GM19023 (cell line): ENCODE measurements around the gene MPST.
A peak's percentile ranks its signal among the peaks of the same experiment; 100 is the strongest.

Experiments used
- ATAC-seq: cut with Tn5 transposase; IDR thresholded peaks from one replicate; pipeline ENCODE4 v1.9.1; 2021; ENCODE audit warnings: mild to moderate bottlenecking, moderate library complexity; ENCODE audit not compliant: unreplicated experiment

MPST gene

DNA sequence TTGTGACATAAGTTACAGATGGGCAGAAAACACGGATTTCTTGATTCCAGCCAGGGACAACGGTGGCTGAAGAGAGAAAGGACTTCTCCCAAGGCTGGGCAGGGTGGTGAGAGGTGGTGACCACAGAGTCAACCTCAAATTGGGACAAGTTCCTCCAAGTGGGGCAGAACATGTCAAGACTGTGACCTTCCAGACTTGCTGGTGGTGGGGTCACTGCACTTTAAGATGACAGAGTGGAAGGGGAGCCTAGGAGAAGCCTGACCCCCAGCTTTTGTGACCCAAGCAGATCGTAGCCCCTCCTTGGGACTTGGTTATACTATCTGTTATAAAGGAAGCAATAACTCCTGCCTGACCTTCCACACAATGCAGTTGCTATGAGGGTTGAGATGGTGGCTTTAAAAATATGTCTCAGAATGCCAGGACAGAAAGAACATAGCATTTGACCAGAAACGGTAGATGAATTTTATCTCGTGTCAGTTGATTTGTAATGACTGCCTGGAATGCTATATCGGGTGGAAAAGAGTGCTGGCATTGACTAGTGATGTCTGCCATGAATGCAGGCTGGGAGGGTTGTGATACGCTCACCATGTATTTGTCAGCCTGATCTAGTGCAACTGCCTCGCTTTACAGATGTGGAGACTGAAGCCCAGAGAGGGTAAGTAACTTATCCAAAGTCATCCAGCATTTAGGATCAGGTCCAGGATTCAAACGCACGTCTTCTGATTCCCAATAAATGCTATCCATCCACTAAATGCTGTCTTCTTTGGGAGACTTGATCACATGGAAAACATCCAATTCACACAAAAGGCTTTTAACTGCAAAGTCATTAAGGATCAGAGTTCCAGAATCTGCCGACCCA lies 18.6 kb upstream of the MPST start:
- ATAC-seq, result no peak

DNA sequence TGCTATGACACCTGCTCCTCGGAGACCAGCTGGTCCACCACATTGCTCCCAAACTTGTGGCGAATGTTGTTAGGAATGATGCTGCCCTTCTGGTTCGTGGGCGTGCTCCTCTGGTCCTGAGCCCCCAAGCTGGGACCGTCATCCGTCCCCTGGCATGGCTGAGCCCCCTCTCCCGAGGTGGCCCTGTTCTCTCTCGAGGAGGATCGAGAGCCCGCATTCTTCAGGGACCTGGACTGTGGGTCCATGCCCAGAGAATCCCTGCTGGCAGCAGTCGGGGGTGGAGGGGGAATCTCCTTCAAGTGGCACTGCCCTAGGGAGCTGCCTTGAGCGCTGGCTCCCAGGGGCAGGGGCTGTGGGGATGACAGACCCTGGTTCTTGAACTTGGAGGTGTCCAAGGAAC lies 17.7 kb upstream of the MPST start:
- ATAC-seq, result no peak

DNA sequence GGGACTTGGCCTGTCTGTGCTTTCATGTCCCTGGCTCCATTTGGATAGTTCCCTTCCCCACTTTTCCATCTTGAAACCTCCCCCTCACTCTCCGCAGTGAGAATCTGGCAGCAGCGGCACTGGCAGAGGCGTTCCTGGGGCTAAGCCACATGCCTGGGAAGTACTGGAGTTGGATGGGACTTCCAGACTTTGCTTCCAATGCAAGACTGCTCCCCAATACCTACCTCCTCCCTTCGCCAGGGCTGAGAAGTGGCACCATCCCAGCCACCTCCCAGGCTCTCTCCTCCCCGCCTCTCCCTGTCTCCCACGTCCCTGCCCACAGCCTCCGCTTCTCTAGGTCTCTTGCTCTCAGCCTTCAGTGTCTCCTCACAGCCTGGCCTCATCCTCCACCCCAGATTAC lies 16.9 kb upstream of the MPST start:
- ATAC-seq, result no peak

DNA sequence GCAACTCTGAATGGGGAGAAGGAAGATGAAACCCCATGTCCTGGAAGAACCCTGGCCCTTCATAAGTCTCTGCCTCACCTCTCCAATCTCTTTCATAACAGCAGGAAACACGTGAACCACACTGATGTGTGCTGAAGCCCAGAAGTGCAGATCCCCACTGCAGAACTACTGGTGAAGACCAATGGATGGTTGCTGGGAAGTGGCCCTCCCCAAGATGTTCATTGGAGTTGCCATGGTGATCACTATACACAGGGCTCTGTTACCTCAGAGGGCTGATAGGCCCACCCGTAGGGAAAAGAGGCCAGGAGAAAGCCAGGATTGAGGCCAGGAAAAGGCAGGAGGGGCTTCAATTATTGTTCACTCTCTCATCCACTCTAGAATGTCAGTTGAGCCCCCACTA lies 11.9 kb upstream of the MPST start:
- ATAC-seq, result no peak

DNA sequence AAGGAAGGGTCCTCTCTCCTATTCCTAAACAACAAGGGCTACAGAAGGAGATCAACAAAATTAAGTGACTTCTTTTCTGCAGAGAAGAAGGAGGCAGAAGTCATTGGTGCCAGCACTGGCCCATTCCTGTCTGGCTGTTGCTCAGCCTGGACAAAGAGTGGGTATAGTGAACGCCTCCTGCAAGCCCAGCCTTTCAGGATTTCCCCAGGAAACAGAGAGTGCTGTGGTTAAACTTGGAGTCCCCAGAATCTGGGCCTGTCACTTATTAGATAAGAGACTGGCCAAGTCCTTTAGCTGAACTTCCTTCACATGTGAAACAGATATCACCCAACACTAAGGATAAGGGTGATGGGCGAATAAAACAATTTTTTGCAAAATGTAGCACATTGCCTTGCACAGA lies 11.2 kb upstream of the MPST start:
- ATAC-seq, result no peak

DNA sequence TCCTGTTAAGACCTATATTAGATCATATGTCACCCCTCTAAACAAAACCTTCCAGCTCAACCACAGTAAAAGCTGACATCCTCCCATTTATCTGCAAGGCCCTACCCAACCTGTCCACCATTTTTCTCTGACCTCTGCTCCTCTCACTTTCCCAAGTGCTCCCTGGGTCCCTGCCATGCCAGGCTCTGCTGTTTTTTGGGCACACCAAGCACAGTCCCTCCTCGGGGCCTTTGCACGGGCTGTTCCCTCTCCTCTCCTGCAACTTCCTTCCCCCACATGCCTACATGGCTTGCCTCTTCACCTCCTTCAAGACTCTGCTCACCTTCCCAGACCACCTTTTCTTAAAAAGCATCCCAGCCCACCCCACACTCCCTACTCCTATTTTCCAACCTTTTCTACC lies 10.1 kb upstream of the MPST start:
- ATAC-seq, result no peak

DNA sequence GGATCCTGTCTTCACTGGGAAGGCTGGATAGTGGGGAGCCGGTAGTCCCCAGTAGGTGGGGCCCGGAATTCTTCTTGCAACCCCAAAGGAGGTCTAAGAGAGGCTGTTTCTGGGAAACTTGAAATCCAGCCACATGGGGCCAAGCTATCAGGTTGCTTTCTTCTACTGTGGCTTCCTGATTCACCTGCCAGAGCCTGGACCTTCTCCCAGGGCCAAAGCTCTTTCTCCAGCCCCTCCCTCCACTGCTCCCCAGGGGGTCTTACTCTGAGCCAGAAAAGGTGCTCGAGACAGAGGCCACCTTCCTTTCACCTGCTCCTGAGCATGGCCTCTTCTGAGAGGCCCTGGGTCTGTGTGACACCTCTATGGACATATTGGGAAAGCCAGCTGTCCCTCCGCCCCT lies 9.4 kb upstream of the MPST start:
- no peak for ATAC-seq

DNA sequence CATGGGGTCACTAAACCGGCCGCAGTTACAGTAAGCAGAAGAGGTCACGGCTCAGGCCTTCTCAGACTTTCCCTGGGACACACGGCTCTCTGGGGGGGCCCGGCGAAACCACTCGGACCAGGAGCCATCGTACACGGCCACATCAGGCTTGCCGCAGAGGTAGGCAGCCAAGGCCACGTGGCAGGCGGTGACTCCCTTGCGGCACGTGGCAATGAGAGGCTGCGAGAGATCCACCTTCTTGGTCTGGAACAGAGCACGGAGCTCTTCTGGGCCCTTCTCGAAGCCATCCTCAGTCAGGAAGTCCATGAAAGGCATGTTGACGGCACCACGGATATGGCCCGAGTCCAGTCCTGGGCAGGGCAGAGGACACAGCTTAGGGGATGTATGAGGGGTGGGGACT lies 8.6 kb upstream of the MPST start:
- no peak for ATAC-seq

DNA sequence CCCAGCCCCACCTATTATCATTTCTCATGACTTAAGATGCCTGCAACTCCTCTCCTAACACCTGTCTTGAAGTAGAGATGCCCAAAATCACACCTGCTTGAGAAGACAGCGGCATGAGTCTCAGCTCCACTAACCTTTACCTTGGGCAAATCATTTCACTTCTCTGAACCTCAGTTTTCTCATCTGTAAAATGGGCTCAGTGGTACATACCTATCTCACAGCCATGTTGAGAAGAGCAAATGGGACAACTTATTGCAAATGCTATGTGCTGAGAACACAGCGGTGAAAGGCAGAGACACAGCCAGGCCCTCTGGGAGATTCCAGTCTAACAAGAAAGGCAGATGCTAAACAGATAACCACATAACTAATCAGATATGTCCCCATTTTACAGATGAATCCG lies 8.1 kb upstream of the MPST start:
- no peak for ATAC-seq

DNA sequence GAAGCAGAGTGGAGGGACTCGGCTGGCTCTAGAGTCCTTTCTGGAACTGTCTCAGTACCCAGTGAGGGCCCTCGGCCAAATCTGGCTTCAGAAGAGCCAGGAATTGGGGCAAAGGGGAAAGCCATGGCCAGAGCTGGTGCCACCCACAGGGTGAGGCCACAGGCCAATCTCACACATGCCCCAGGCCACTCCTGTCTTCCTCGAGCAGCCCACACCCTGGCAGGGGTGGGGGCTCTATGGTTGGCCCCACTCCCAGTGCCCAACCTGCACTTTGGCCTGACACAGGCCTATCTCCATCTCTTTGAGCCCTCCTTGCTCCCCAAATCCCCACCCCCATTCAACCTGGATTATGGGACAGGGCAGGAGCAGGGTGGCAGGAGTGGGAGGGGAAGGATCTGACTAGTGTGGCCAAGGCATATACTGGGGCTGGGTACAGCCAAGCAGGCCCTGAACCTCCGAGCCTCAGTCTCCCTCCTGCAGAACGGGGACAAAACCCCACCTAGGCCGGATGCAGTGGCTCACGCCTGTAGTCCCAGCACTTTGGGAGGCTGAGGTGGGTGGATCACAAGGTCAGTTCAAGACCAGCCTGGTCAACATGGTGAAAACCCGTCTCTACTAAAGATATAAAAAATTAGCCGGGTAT lies 7.2 kb upstream of the MPST start:
- ATAC-seq, result no peak

DNA sequence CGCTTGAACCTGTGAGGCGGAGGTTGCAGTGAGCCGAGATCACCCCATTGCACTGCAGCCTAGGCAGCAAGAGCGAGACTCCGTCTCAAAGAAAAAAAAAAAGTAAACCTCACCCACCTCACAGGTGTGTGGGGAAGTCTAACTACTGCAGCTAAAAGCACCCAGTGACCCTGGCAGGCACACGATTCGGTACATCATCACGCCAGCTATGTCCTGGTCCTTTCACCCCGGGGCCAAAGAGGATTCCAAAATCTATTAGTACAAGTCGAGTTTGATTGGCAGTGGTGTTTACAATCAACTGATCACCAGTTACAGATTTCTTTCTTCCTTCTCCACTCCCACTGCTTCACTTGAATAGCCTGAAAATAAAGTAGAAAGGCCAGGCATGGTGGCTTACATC lies 6.6 kb upstream of the MPST start:
- ATAC-seq, result no peak

DNA sequence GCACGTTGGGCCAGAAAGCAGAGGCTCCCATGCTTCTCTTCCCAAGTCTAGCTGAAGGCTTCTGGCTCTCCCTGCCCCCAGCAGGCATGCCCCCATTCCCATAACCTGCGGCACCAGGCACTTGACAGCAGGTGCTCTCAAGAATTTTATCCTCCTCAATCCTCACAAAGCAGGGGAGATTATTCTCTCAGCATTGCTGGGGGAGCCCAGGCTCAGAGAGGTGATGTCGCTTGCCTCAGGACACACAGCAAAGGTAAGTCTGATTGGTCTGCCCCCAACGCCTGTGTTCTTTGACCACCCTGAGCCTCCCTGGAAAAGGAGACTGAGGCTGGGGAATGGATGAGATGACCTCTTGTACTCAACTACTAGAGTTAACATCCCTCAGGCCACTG lies 5.1 kb upstream of the MPST start:
- no peak for ATAC-seq

DNA sequence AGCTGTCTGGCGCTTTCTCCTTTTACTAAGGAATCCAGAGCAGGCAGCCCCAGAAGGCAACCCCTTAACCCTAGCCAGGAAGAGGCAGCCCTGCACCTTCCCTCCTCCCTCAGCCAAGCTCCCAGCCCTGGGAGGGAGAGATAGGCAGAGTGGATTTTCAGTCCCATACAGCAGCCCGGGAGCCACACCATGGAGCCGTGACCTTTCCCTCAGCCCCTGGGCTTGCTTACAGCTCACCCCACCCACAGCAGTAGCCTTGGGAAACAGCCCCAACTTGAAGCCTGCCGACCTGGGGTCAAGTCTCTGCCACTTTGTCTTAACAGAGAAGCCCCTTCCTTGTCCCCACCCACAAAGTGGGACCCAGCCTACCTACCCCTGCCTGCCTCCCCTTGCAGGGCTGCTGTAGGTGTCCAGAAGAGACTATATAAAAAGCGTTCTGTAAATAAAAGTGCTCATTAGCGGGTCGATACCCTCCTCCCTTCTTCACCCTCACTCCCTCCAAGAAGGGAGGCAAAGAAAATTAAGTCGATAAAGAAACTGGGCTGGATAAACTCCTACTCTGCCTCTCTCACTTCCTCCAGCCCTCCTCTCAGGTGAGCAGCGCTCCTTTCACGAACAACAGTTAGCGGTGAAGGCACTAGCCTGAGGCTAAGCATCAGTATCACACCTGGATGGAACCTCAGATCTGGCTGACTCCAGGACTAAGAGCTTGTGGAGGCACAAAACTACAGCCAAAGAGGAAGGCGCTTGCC lies 4.5 kb upstream of the MPST start:
- ATAC-seq, result no peak

DNA sequence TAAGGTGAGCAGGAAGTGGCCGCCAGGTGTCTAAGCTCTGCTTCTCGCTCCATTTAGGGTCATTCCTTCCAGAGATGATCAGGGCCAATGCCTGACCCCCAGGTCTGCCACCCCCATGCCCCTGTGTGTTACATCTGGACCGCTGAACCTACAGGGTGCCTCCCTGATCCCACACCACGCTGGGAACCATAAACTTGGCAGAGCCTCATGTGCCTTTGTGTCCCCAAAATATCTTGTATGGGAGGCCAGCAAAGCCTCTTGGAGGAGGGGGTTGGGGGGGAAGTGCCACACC lies 4.0 kb upstream of the MPST start:
- no peak for ATAC-seq

DNA sequence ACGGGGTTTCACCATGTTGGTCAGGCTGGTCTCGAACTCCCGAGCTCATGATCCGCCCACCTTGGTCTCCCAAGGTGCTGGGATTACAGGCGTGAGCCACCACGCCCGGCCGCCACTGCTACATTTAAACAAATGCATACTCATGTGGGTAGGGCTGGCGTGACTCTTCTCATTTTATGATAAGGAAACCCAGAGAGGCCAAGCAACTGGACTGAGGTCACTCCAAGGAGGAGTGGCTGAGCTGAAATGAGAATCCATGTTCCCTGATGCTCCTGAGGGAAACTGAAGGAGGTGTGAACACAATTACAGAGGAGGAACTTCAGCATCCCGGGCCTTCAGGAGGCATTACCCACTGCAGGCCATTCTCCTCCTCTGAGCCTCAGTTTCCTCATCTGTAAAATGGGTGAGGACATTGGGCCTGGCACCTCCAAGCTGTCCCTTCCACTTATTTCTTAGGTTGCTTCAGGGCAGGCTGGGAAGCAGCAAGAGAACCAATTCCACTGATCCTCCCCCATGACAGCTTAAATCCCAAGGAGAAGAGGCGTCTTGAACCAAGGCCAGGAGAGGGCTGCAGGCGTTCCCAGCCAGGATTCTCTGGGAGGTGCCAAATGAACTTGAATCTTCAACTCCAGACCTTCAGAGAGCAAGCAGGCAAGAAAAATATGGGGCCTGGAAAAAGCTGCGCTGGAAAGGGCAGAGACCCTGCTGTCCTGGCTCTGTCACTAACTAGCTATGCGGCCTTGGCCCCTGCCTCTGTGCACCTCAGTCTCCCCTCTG lies 3.2 kb upstream of the MPST start:
- ATAC-seq, result no peak

DNA sequence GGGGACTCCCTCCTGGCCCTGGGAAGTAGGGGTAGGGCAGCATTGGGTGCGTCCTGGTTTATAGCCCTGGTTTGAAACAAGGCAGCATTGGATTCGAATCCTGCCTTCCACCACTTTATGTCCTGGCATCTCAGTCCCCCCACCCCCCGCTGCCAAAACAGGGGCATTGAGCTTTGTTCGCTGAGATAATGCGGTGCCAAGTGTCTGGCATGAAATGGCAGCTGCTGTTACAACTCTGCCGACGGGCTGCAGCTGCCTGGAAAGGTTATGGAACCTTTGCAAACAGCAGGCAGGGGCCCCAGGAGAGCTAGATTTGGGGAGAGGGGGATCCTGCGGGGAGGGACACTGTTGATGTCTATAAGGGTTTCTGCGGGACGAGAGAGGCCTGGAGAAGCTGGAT lies 2.2 kb upstream of the MPST start:
- no peak for ATAC-seq

DNA sequence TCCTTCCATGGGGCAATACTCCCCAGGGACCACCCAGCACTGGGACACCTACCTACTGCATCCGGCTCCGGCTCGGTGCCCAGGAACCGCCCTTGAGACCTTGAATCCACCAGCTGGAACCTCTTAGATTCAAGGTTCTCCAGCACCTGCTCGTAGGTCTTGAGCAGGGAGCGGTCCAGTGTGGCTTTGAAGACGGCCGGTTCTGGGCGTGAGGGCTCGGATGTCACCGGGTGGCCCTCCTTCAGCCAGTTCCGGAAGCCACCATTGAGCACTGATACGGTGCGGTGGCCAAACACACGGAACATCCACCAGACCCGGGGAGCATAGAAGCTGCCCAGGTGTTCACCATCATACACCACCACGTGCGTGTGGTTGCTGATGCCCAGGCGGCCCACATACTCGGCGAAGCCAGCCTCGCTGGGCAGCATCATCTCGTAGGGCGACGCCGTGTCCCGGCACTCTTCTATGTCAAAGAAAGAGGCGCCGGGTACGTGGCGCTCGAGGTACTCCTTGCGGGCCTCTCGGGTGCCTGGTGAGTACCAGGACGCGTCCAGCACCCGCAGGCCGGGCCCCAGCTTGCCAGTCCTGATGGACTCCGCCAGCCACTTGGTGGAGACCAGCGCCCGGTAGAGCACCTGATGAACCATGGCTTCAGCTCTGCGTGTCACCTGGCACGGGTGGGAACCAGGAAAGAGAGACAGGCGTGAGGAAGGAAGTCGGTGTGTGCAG lies 1.3 kb upstream of the MPST start:
- ATAC-seq, result no peak

DNA sequence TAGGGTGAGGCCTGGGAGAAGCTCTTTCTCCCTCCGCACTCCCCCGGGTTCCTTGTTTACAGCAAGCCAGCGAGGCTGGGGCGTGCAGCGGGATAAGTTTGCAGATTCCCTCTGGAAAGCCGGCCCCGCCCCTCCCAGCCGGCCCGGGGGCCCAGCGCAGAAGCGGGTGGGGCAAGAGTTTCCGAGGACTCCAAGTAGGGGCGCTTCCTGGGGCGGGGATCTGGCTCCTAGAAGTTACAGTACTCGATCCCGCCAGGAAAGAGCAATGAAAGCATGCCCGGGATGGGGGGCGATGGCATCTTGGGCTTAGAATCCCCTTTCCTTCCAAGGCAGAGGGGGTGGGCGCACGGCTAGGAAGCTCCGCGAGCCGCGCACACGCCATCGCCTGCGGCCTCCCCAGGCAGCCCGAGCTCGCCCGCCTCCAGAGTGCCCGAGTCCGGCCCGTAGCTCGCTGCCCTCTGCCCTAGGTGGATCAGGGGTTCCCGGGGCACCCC lies 680 bp upstream of the MPST start:
- ATAC-seq, result peak; percentile 27

DNA sequence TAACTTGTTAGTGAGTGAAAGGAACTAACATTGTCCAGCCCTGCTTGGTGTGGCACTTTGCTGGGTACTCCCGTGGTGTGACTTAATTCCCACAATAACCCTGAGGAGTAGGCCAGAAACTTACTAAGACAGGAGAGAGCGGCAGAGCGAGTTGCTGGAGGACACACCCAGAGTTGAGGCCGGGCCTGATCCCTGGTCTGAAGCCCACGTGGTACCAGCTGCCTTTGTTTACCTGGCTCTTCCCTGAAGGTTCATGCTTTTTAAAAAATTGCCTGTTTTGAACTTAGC lies 594 bp downstream of the MPST start:
- no peak for ATAC-seq

DNA sequence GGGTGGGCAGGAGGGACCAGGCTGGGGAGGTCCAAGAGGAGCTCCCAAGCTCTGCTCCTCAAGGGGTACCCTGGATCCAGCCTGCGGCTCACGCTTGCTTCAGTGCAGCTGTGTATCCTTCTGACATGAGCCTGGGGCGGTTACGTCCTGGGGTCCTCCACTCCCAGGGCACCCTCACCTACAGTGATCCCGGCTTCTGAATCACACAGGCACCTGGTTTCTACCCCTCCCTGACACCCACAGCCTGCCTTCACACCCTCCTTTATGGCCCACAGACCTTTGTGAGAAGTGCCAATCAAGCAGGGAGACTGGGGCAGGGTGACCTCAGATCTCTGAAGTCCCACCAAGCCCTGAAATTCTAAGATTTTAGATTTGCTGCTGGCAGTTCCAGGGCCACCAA lies 1.5 kb downstream of the MPST start:
- ATAC-seq, result no peak
